ENCODE measurements around the gene TSPAN32.

Gene TSPAN32

DNA sequence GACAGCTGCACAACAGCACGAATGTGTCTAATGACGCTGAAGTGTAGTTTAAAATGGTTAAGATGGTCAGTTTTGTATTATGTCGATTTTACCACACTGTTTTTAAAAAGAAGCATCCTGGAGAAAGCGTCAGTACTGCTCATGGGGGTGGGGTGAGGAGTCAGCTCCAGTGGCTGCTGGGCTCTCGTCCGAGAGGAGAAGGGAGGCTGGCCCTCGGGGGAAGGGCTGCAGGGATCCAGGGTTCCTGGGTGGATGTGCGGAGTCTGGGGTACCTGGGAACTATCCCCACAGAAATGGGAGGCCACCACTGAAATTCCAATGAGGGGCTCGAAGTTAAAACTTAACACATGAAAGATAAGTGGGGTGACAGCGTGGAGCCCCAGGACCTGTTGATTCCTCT lies 12.0 kb upstream of the TSPAN32 start:
- H3K27ac Mint-ChIP-seq: no peak overlapping the region
- no peaks in the 10 kb centered on the region for H3K36me3 Mint-ChIP-seq (ENCODE audit: low read depth)

DNA sequence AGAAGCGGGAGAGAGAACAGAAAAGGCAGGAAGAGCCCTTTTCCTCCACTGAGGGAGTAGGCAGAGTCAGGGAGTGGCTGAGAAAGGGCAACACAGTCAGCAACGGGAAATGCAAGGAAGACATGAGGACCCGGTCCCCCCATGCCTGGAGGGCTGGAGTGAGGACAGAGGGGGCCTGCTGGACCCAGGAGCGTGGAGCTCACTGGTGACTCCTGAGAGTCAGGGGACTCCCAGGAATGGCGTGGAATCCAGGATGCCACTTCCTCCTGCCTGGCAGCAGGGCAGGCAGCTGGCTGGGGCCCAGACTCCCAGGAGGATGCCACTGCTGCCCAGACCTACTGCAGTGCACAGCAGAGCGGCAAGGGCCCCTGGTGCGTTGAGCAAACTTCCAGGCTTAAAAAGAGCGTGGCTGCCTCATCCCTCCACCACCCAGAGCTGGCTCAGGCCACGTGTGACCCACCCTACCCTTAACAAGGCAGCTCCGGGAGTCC lies 11.4 kb upstream of the TSPAN32 start:
- H3K27me3 Mint-ChIP-seq (ENCODE audit: low read depth): peaks cover 12% of the 10 kb centered on the region
- H3K36me3 Mint-ChIP-seq (ENCODE audit: low read depth): no peaks in the 10 kb centered on the region
- H3K9me3 Mint-ChIP-seq: no peaks in the 10 kb centered on the region
- peaks cover 5% of the 10 kb centered on the region for H3K4me1 Mint-ChIP-seq (ENCODE audit: low read depth)
- H3K27ac Mint-ChIP-seq: no peak overlapping the region
- no peak overlapping the region for H3K4me3 Mint-ChIP-seq

More for the DNA sequence above, 12.0 kb upstream of the TSPAN32 start:
- no peaks in the 10 kb centered on the region for H3K9me3 Mint-ChIP-seq
- H3K4me1 Mint-ChIP-seq (ENCODE audit: low read depth): peaks cover 5% of the 10 kb centered on the region
- H3K27me3 Mint-ChIP-seq (ENCODE audit: low read depth): peaks cover 16% of the 10 kb centered on the region
- no peak overlapping the region for H3K4me3 Mint-ChIP-seq

- Mint-ChIP-seq H3K27me3 (ENCODE audit: low read depth) (peaks cover 9% of the 10 kb centered on the region), H3K9me3 (no peaks in the 10 kb centered on the region), H3K36me3 (ENCODE audit: low read depth) (peaks cover 3% of the 10 kb centered on the region), H3K4me3 (no peak overlapping the region), H3K27ac (no peak overlapping the region), H3K4me1 (ENCODE audit: low read depth) (peaks cover 2% of the 10 kb centered on the region)
Measured at GRCh38 chr11:2293531-2293971, 8.3 kb upstream of the TSPAN32 start.

DNA sequence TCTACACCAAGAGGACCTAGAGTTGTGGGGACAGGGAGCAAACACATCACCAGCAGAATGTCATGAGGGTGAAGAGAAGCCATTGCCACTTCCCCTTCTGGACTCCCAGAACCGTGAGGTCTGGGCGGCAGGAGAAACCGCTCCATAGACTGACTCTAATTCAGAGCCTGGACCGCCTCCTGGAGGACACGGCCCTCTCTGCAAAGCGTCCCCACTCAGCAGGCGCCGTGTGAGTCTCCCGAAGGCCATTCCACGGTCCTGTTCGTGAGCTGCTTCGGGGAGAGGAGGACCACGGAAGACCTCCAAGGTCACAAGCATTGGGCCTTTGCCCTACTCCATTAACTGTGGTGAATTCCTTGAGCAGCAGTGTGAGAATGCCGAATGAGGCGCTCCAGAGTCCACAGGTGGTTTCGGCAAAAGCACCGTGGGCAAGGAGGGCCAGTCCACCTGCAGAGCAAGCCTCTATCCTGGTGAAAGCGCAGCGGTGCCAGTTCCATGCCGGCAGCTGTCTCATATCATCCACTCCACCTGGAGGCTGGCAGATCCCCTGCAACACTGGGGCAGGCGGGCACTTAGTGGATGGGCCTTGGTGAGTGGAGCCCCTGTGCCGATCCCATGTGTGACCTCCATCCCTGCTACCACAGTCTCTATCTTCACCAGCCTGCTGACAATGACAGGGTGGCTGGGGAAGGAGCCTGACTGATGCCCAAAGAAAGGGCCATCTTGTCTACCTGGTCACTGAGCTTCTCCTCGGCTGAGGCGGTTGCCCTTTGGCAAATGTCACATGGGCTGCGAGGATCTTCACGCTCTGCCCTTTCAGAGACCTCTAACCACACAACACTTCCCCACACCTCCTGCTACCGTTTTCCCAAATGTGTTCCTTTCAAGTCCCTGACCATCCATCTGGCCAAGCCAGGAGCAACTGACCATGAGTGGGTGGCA lies 7.6 kb upstream of the TSPAN32 start:
- no peak overlapping the region for H3K4me3 Mint-ChIP-seq
- peaks cover 9% of the 10 kb centered on the region for H3K27me3 Mint-ChIP-seq (ENCODE audit: low read depth)
- H3K27ac Mint-ChIP-seq: no peak overlapping the region
- H3K4me1 Mint-ChIP-seq (ENCODE audit: low read depth): peaks cover 2% of the 10 kb centered on the region
- no peaks in the 10 kb centered on the region for H3K9me3 Mint-ChIP-seq
- peaks cover 3% of the 10 kb centered on the region for H3K36me3 Mint-ChIP-seq (ENCODE audit: low read depth)

GRCh38 chr11:2294926-2295290 lies 6.9 kb upstream of the TSPAN32 start:
- no peak overlapping the region for H3K4me3 Mint-ChIP-seq
- peaks cover 9% of the 10 kb centered on the region for H3K27me3 Mint-ChIP-seq (ENCODE audit: low read depth)
- H3K4me1 Mint-ChIP-seq (ENCODE audit: low read depth): peaks cover 7% of the 10 kb centered on the region
- H3K9me3 Mint-ChIP-seq: no peaks in the 10 kb centered on the region
- no peak overlapping the region for H3K27ac Mint-ChIP-seq
- H3K36me3 Mint-ChIP-seq (ENCODE audit: low read depth): peaks cover 3% of the 10 kb centered on the region

- peaks cover 11% of the 10 kb centered on the region for H3K4me1 Mint-ChIP-seq (ENCODE audit: low read depth)
- peaks cover 9% of the 10 kb centered on the region for H3K27me3 Mint-ChIP-seq (ENCODE audit: low read depth)
- no peak overlapping the region for H3K27ac Mint-ChIP-seq
- no peak overlapping the region for H3K4me3 Mint-ChIP-seq
- peaks cover 3% of the 10 kb centered on the region for H3K36me3 Mint-ChIP-seq (ENCODE audit: low read depth)
- no peaks in the 10 kb centered on the region for H3K9me3 Mint-ChIP-seq
Measured at GRCh38 chr11:2295971-2296912, 5.6 kb upstream of the TSPAN32 start.

DNA sequence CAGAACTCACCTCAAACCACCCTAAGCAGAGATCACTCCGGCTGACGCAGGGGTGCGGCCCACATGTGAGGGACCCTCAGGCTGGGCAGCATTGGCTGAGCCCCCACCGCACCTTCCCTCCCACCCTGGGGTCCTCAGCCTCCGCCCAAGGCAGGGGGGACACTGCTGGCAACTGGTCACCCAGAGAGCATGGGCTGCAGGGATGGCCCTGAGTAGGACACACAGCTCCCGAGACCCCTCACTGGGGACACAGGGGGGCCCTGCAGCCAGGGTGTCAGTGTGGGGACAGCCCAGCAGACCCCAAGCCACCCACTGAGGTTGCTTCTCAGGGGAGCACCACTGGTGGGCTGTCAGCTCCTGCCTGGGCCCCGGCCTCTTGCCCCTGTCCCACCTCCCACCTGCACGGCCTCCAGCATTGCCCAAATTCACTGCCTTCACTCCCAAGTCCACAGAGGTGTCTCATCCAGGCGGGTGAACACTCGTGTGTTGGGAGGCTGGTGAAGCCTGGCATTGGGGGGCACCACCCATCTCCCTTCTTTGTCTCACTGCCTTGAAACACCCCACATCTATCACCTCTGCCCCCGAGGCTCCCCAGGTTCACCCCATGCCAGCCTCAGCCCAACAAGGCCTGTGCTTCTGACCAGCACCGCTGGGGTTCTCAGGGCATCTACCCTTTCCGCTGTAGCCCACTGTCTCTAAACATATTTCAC lies 4.7 kb upstream of the TSPAN32 start:
- Mint-ChIP-seq H3K36me3 (ENCODE audit: low read depth) (peaks cover 3% of the 10 kb centered on the region), H3K27ac (no peak overlapping the region), H3K27me3 (ENCODE audit: low read depth) (peaks cover 9% of the 10 kb centered on the region), H3K9me3 (no peaks in the 10 kb centered on the region), H3K4me3 (no peak overlapping the region), H3K4me1 (ENCODE audit: low read depth) (peaks cover 17% of the 10 kb centered on the region)

GRCh38 chr11:2297623-2298030 lies 4.2 kb upstream of the TSPAN32 start:
- no peaks in the 10 kb centered on the region for H3K9me3 Mint-ChIP-seq
- H3K36me3 Mint-ChIP-seq (ENCODE audit: low read depth): peaks cover 3% of the 10 kb centered on the region
- H3K4me1 Mint-ChIP-seq (ENCODE audit: low read depth): peaks cover 18% of the 10 kb centered on the region
- peak overlapping the region; percentile 67 for H3K27ac Mint-ChIP-seq
- peaks cover 6% of the 10 kb centered on the region for H3K27me3 Mint-ChIP-seq (ENCODE audit: low read depth)
- H3K4me3 Mint-ChIP-seq: no peak overlapping the region

DNA sequence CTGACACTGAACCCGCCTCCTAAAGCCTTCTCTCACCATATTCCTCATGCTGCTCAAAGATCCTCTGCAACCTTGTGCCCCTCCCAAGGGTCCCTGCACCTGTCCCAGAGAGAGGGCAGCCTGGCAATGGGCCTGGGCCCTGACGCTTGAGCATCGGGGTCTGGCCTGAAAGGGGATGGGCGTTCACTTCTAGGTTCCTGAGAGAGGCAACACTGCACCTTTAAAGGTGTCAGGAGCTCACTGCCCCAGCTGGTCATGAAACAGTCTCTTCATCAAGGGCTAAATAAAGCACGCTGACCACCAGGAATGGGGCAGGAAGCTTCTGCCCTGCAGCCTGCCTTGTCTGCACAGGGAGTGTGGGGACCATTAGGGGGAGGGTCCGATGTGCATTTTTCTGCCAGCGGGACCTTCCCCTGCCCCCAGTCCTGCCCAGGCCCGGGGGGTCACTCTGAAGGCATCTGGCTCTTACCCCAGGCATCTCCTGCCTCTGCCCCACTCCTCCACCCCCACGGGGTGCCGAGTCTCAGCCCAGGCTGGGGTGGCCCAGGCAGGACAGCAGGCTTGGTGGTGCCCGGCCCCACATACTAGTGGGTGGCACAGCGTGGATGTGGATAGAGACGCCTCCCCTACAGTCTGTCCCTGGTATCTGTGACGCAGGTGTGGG lies 3.5 kb upstream of the TSPAN32 start:
- peaks cover 18% of the 10 kb centered on the region for H3K4me1 Mint-ChIP-seq (ENCODE audit: low read depth)
- H3K27ac Mint-ChIP-seq: peak overlapping the region; percentile 67
- H3K4me3 Mint-ChIP-seq: no peak overlapping the region
- H3K27me3 Mint-ChIP-seq (ENCODE audit: low read depth): peaks cover 5% of the 10 kb centered on the region
- peaks cover 3% of the 10 kb centered on the region for H3K36me3 Mint-ChIP-seq (ENCODE audit: low read depth)
- no peaks in the 10 kb centered on the region for H3K9me3 Mint-ChIP-seq

DNA sequence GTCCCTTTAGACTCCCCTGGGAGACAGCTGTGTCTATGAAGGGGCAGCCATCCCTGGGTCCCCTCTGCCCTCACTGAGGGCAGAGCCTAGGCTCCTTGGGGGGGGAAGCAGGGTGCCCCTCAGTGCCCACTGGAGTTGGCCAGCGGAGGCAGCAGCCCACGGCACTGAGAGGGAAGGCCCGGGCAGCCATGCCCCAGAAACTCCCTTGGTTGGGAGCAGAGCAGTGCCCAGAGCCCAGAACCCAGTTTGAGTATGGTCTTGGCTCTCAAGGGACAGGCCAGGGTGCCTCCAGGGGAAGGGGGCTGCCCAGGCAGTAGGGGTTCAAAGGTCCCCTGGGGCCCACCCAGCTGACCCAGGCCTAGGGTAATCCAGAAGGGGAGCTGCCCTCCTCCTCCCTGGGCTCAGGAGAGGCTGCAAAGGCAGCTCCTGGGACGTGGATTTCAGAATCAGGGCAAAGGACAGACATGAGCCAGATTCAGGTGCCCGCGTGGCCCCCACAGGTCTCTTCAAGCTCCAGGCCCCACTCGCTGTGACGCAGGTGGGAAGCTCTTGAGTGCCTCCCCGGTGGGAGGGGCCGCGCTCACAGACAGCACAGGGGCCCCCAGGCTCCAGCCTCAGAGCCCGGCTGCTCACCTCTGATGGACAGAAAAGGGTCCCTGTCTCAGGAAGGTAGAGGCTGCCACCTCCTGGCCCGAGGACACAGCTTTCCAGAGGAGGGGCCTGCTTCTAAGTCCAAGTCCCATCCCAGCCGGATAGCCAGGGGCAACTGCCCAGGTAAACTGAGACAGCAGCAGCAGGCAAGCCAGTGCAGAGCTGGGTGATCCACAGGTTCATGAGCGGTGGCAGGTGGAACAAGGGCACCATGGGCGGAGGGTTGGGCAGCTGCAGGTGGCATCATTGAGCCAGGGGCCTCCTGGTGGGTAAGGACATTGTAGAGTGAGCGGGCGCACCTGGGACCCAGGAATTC lies 2.7 kb upstream of the TSPAN32 start:
- Mint-ChIP-seq H3K4me3 (peak overlapping the region; percentile 52), H3K9me3 (no peaks in the 10 kb centered on the region), H3K36me3 (ENCODE audit: low read depth) (peaks cover 3% of the 10 kb centered on the region), H3K4me1 (ENCODE audit: low read depth) (peaks cover 18% of the 10 kb centered on the region), H3K27ac (peak overlapping the region; percentile 19), H3K27me3 (ENCODE audit: low read depth) (no peaks in the 10 kb centered on the region)

DNA sequence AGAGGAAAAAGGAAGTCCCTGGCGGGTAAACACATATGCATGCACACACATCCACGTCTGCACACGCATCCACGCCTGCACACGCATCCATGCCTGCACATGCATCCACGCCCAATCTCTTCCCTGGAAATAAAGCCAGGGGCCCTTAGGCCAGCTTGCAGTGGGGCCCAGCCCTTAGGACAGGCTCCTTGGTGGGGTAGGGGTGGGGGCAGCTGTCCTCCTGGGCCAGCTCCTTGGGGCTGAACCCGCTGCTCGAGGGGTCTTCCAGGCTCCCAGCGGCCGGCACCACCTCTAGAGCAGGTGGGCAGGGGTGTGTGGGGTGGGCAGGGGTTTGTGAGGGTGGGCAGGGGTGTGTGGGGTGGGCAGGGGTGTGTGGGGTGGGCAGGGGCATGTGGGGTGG lies 2.0 kb upstream of the TSPAN32 start:
- Mint-ChIP-seq H3K36me3 (ENCODE audit: low read depth) (peaks cover 3% of the 10 kb centered on the region), H3K27ac (peak overlapping the region; percentile 45), H3K9me3 (no peaks in the 10 kb centered on the region), H3K4me3 (peak overlapping the region; percentile 52), H3K4me1 (ENCODE audit: low read depth) (peaks cover 18% of the 10 kb centered on the region), H3K27me3 (ENCODE audit: low read depth) (no peaks in the 10 kb centered on the region)

GRCh38 chr11:2300290-2300935 lies 1.4 kb upstream of the TSPAN32 start:
- Mint-ChIP-seq H3K4me1 (ENCODE audit: low read depth) (peaks cover 18% of the 10 kb centered on the region), H3K4me3 (peak overlapping the region; percentile 91), H3K9me3 (no peaks in the 10 kb centered on the region), H3K27me3 (ENCODE audit: low read depth) (no peaks in the 10 kb centered on the region), H3K36me3 (ENCODE audit: low read depth) (peaks cover 3% of the 10 kb centered on the region), H3K27ac (peak overlapping the region; percentile 67)
